Gastroesophageal sphincter (tissue), 4 donors: Measurements from ENCODE around the gene SPRN. TPM values are rescaled to one million over a fixed set of nuclear protein-coding genes. Genes with fewer than 3 reads are reported as not detected.

Source experiments
- ATAC-seq: fragments of 150-250 bp; one replicate; pipeline ENCODE4 v1.9.1; 2016; ENCODE audit warnings: mild to moderate bottlenecking, moderate library complexity
- H3K27ac ChIP-seq, 4 donors: fragments of 200-600 bp; sonication (generic) in 3 of 4; 1 replicate in 3 of 4; 2 replicates in 1 of 4; pipeline ENCODE4 v1.5.1; 2016 to 2019
- H3K27me3 ChIP-seq: fragments of 200-600 bp; sonication (generic); one replicate; pipeline ENCODE4 v1.5.1; 2019
- H3K36me3 ChIP-seq, 2 donors: fragments of 200-600 bp; sonication (generic); one replicate each; pipeline ENCODE4 v1.5.1; 2019; ENCODE audit warnings: control low read depth in 1 of 2
- H3K4me1 ChIP-seq, 3 donors: fragments of 200-600 bp; sonication (generic); 1 replicate in 2 of 3; 2 replicates in 1 of 3; pipeline ENCODE4 v1.5.1; 2016 to 2019; ENCODE audit warnings: control low read depth in 2 of 3
- H3K4me3 ChIP-seq, 2 donors: fragments of 200-600 bp; sonication (generic); one replicate each; pipeline ENCODE4 v1.5.1; 2019; ENCODE audit warnings: mild to moderate bottlenecking in 1 of 2, moderate library complexity in 1 of 2
- H3K9me3 ChIP-seq, 3 donors: fragments of 200-600 bp; sonication (generic); one replicate each; pipeline ENCODE4 v1.5.1; 2017 to 2019; ENCODE audit warnings: control low read depth in 2 of 3
- CTCF ChIP-seq, 4 experiments: fragments of 200-600 bp in 2 of 4; fragments of 450-650 bp in 2 of 4; sonication (generic) in 1 of 4; IDR thresholded peaks; one replicate each; pipeline ENCODE4 v1.5.1; 2017 to 2019; ENCODE audit warnings: antibody characterized with exemption in 4 of 4, mild to moderate bottlenecking in 2 of 4, moderate library complexity in 2 of 4
- EP300 ChIP-seq: sonication (generic); formaldehyde crosslinking; IDR thresholded peaks from one replicate; pipeline ENCODE4 v1.6.1; 2017; ENCODE audit warnings: antibody characterized with exemption, mild to moderate bottlenecking
- POLR2A ChIP-seq, 2 donors: fragments of 450-650 bp; IDR thresholded peaks; one replicate each; pipeline ENCODE4 v1.6.1; 2017; ENCODE audit warnings: antibody characterized with exemption in 2 of 2, mild to moderate bottlenecking in 2 of 2, moderate library complexity in 1 of 2
- POLR2AphosphoS5 ChIP-seq: sonication (generic); formaldehyde crosslinking; IDR thresholded peaks from one replicate; pipeline ENCODE4 v1.6.1; 2017; ENCODE audit warnings: antibody characterized with exemption
- WGBS, 2 donors: methylation state at CpG; one replicate each; pipeline ENCODE4 v1.1.5; 2018; ENCODE audit warnings: low coverage in 1 of 2; 5-methylcytosine and 5-hydroxymethylcytosine counted together
- total RNA-seq, 4 donors: library from RNA; depleted of rRNA; stranded (reverse); fragments of >200 nt; gene quantifications; one replicate each; pipeline ENCODE4 v1.1.0, GENCODE V29; 2016

The SPRN gene
- total RNA-seq, 4 donors from 2014 or later, result 0.12 to 0.35 TPM; not detected in 2

- no CpG with 5 or more reads among the region's 11 CpGs for WGBS, 2 donors
- TF ChIP-seq EP300 (no peak), POLR2AphosphoS5 (no peak), POLR2A (IDR thresholded peaks at IDR 0.05) (no peak), CTCF (IDR thresholded peaks at IDR 0.05) (no peak)
- Histone ChIP-seq H3K27ac (no peak within 1 kb of the TSS), H3K9me3 (peaks cover 0 to 8% (median 0%) of the 10 kb centered on the region in 3 donors), H3K4me1 (no peaks in the 10 kb centered on the region), H3K4me3 (no peak within 1 kb of the TSS), H3K36me3 (peaks cover 0 to 19% of the 10 kb centered on the region in 2 donors), H3K27me3 (no peaks in the 10 kb centered on the region)
- ATAC-seq, result no peak
These were observed 29.2 kb upstream of the SPRN start, which contains the start of gene SCART1 for GRCh38 chr10:133453516-133454203. TSS of gene SCART1 (plus strand) at chr10:133453945. CDS start at chr10:133453998, 53 bp downstream.

GRCh38 chr10:133452453-133452852 lies 28.0 kb upstream of the SPRN start:
- H3K4me3 ChIP-seq, result no peak overlapping the region
- peaks cover 0 to 20% (median 0%) of the 10 kb centered on the region in 3 donors for H3K9me3 ChIP-seq
- ATAC-seq, result no peak
- H3K36me3 ChIP-seq, result peaks cover 0 to 7% of the 10 kb centered on the region in 2 donors
- no peaks in the 10 kb centered on the region for H3K27me3 ChIP-seq
- no peak overlapping the region for H3K27ac ChIP-seq
- TF ChIP-seq CTCF (IDR thresholded peaks at IDR 0.05), result no peak
- no peak for TF ChIP-seq POLR2AphosphoS5
- no peak for TF ChIP-seq EP300
- no peaks in the 10 kb centered on the region for H3K4me1 ChIP-seq
- 71 to 84% methylated on average over 4 of the region's 4 CpGs for WGBS, 2 donors

GRCh38 chr10:133451346-133451745 lies 26.9 kb upstream of the SPRN start:
- no peaks in the 10 kb centered on the region for H3K4me1 ChIP-seq
- WGBS, 2 donors, result 53 to 64% methylated on average over 3 to 4 of the region's 4 CpGs
- no peak for ATAC-seq
- H3K36me3 ChIP-seq, result no peaks in the 10 kb centered on the region
- no peaks in the 10 kb centered on the region for H3K27me3 ChIP-seq
- no peak for TF ChIP-seq CTCF (IDR thresholded peaks at IDR 0.05)
- TF ChIP-seq POLR2A (IDR thresholded peaks at IDR 0.05), result no peak
- TF ChIP-seq POLR2AphosphoS5, result no peak
- TF ChIP-seq EP300, result no peak
- no peak overlapping the region for H3K27ac ChIP-seq
- H3K4me3 ChIP-seq, result no peak overlapping the region
- peaks cover 0 to 31% (median 0%) of the 10 kb centered on the region in 3 donors for H3K9me3 ChIP-seq

GRCh38 chr10:133448120-133448519 lies 23.7 kb upstream of the SPRN start:
- Histone ChIP-seq H3K9me3 (peaks cover 0 to 43% (median 0%) of the 10 kb centered on the region in 3 donors), H3K4me1 (no peaks in the 10 kb centered on the region), H3K36me3 (peaks cover 0 to 3% of the 10 kb centered on the region in 2 donors), H3K27me3 (no peaks in the 10 kb centered on the region), H3K4me3 (no peak overlapping the region), H3K27ac (no peak overlapping the region)
- ATAC-seq, result no peak
- TF ChIP-seq CTCF (IDR thresholded peaks at IDR 0.05), result no peak
- TF ChIP-seq EP300, result no peak
- no peak for TF ChIP-seq POLR2A (IDR thresholded peaks at IDR 0.05)
- TF ChIP-seq POLR2AphosphoS5, result no peak

GRCh38 chr10:133446979-133447378 lies 22.6 kb upstream of the SPRN start:
- Histone ChIP-seq H3K27me3 (no peaks in the 10 kb centered on the region), H3K4me3 (no peak overlapping the region), H3K27ac (no peak overlapping the region), H3K36me3 (peaks cover 0 to 13% of the 10 kb centered on the region in 2 donors), H3K4me1 (no peaks in the 10 kb centered on the region), H3K9me3 (peaks cover 0 to 43% (median 0%) of the 10 kb centered on the region in 3 donors)
- ATAC-seq, result no peak
- WGBS, 2 donors, result 88 to 95% methylated on average over 3 to 10 of the region's 11 CpGs
- TF ChIP-seq EP300 (no peak), POLR2AphosphoS5 (no peak), POLR2A (IDR thresholded peaks at IDR 0.05) (no peak), CTCF (IDR thresholded peaks at IDR 0.05) (no peak)
